Putamen (tissue), 1 donor: ENCODE results near the gene VWA3B.
"Not testable (repeated sequence)": the region's sequence is repeated elsewhere in the genome, so short reads cannot be mapped to it uniquely, and the experiment has no call there.

ENCODE experiments used
- DNase-seq: peaks from one replicate; pipeline ENCODE4 v3.0.0-alpha.2; 2016; ENCODE audit warnings: low spot score

Gene VWA3B

DNA sequence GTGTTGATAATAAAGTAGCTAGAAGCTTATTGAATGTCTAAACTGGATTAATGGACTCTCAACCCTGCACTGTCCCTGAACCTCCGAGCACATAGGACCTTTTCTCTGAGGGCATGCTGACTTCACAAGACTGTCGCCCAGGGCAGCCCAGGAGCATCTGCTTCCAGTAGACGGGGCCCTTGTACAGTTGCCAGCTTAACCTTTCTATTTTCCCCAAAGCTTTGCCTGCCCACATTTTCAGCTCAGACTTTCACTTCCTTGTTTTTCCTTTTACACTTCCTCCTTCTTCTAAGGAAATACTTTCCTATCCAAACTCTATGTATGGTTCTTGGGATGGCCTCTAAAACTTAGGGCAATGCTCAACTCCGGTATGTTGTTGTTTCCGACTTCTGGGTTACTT lies 1.3 kb downstream of the VWA3B start:
- DNase-seq: peak; percentile 26

DNA sequence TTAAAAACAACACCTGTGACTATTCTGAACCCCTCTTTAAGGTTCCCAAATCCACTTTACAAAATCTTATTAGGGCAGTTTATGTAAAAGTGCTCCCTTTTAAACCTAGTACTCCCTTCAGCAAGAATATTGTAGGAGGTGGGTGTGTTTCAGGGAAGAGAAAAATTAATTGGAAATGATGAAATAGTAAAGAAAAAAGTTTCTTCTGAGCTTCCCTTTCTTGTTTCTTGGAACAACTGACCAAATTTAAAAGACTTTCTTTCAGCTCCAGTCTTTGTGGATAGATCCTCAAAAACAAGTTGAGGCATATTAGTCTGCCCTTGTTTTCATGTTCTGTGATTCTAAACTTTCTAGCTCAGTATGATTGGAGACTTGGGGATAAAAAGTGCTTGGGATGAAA lies 3.0 kb downstream of the VWA3B start:
- DNase-seq: no peak

DNA sequence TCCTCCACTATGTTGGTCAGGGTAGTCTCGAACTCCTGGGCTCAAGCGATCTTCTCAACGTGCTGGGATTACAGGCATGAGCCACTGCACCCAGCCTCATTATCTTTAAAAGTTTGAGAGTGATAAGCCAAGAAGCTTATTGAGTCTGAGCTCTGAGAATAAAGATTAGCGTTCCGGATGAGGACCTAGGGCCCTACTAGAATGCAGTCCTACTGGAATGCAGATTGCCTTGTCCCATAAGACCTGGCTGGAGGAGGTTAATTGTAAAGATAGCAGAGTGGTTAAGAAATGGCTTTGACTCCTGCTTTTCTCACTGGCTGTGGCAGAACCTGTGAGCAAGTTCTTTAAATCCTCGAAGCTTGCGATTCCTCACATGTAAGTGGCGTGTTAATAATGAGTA lies 4.0 kb downstream of the VWA3B start:
- no peak for DNase-seq

DNA sequence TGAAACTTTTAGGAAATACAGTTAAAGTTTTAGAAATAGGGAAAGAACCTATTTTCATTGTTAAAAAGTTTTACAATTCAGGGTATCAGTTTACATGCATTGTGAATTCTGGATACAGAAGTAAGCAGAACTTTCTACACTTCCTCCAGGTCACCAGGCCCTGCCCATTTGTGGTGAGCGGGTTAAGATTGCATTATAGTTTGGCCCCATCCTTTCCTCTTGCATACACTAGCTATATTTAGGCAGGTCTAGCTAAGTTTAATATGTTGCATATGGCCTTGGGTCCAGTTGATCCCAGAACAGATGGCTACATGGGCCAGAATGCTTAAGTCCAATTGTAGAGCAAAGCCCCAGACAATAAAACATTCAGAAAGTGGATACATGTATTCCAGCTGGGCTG lies 4.8 kb downstream of the VWA3B start:
- DNase-seq: no peak

GRCh38 chr2:98093146-98093545 lies 6.2 kb downstream of the VWA3B start:
- no peak for DNase-seq

DNA sequence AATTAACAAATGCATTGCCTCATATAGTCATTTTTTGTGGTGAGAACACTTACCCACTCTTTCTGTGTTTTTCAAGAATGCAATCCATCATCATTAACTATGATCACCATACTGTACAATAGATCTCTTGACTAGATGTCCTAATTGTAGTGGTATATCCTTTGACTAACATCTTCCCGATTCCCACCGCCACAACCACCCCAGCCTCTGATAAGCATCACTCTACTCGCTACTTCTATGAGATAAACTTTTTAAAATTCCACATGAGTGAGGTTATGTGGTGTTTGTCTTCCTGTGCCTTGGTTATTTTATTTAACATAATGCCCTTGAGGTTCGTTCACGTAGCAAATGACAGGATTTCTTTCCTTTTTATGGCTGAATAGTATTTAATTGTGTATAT lies 6.6 kb downstream of the VWA3B start:
- DNase-seq: no peak

- DNase-seq: no peak
Measured at GRCh38 chr2:98099939-98100743, 13.2 kb downstream of the VWA3B start.

DNA sequence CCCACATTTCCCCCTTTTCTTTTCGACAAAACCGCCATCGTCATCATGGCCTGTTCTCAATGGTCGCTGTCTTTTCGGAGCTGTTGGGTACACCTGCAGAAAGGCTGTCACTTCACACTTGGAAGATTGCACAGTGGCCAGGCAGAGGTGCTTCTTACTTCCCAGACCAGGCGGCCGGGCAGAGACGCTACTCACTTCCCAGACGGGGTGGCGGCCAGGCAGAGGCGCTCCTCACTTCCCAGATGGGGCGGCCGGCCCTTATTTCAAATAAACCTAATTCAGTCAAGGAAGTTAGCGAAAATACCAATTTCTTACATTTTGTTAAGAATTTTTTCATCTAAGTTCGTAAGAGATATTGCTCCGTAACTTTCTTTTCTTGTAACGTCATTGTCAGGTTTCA lies 15.3 kb downstream of the VWA3B start:
- DNase-seq: not testable (repeated sequence)

DNA sequence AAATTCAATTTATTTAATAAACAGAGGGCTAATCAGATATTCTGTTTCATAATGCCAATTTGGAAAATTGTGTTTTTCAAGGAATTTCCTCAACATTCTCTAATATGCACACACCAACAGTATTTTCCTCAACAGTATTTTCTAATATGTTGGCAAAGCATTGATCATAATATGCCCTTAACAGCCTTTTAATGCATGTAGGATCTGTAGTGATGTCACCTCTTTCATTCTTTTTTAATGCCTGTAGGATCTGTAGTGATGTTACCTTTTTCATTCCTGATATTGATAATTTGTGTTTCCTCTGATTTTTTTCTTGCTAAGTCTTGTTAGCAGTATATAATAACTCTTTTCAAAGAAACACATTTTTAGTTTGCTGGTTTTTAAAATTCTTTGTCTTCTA lies 15.9 kb downstream of the VWA3B start:
- no peak for DNase-seq

DNA sequence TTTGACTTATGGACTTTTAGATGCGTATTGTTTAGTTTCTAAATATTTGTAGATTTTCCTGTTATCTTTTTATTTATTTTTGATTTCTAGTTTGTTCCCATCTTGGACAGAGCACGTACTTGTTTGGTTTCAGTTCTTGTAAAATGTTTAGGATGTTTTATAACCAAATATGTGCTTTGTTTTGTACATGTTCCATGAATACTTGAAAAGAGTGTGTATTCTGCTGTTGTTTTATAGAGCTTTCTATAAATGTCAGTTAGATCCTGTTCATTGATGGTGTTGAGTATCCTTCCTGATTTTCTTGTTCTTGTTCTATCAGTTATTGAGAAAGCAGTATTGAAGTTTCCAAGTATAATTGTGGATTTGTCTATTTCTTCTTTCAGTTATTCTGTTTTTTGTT lies 21.1 kb downstream of the VWA3B start:
- no peak for DNase-seq

DNA sequence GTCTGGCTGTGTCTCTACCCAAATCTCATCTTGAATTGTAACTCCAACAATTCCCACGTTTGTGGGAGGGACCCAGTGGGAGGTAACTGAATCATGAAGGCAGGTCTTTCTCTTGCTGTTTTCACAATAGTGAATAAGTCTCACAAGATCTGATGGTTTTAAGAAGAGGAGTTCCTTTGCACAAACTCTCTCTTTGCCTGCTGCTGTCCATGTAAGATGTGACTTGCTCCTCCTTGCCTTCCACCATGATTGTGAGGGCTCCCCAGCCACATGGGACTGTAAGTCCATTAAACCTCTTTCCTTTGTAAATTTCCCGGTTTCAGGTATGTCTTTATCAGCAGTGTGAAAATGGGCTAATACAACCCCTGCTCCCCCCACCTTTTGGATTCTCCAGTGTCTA lies 23.8 kb downstream of the VWA3B start:
- no peak for DNase-seq

- no peak for DNase-seq
Measured at GRCh38 chr2:98114643-98115330, 27.8 kb downstream of the VWA3B start.

DNA sequence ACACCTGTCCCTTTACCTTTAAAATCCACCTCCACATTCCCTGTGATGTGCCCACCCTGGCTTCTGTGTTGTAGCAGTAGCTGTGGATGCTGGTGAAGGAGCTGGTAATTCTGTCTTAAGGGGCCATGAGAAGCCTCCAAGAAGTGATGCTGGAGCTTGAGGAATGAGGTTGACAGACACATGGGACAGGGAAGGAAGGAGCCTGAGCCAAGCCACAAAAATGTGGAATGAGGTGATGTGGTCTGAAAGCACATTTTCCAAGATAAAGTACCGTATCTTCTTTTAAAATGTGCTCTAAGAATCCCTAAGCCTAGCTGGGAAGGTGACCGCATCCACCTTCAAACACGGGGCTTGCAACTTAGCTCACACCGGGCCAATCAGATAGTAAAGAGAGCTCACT lies 31.2 kb downstream of the VWA3B start:
- no peak for DNase-seq

GRCh38 chr2:98118852-98119251 lies 31.9 kb downstream of the VWA3B start:
- DNase-seq: no peak

DNA sequence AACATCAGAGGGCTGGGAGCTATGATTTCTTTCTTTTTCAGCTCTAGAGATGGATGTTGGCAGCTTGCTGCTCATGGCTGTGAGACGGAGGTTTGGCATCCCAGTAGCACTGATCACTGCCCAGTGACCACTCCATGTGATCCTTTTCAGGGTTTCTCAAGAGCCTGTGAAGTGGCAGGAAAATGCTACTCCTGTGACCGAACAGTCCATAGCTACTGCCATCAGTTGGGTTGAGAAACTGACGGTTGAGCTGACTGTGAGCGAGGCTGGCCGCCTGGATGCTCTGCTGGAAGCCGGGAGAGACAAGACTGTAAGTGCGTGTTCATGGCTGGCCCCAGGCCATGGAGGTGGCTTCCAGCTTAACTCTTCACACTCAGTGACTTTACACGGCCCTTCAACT lies 34.2 kb downstream of the VWA3B start:
- DNase-seq: no peak

- DNase-seq: no peak
Measured at GRCh38 chr2:98122524-98122923, 35.6 kb downstream of the VWA3B start.

DNA sequence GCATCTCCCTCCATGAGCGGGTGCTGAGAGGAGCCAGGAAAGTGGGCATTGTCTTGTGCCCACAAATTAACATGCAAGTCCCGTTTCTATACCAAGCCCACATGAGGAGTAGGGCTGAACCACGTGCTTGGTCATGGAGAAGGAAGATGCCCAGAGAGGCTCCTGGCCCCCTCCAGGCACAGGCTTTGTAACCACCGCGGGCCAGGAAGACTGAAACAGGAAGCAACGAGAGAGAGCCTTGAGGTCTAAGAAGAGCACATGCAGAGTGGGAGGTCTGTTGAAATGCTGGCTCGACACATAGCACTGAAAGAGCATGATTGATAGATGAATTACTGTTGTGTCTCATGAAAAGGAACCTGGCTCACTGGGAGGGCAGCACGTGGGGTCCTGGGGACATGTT lies 36.3 kb downstream of the VWA3B start:
- no peak for DNase-seq

DNA sequence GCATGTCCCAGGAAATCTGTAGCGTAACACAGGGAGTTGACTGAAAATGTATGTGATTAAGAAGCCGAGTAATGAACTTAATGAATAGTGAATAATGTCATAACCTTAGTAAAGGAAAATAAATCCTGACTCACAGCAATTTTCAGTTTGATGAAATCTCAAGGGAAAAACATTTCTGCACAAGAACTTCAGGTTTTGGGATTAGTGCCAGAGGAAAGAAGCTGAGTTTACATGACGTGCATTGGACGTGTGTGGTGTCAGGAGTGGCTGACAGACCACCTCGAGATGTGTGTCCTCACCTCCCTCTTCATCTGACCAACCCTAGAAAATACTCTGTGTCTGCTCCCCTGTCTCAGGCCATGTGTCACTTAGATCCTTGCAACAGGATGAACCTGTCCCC lies 39.1 kb downstream of the VWA3B start:
- no peak for DNase-seq

DNA sequence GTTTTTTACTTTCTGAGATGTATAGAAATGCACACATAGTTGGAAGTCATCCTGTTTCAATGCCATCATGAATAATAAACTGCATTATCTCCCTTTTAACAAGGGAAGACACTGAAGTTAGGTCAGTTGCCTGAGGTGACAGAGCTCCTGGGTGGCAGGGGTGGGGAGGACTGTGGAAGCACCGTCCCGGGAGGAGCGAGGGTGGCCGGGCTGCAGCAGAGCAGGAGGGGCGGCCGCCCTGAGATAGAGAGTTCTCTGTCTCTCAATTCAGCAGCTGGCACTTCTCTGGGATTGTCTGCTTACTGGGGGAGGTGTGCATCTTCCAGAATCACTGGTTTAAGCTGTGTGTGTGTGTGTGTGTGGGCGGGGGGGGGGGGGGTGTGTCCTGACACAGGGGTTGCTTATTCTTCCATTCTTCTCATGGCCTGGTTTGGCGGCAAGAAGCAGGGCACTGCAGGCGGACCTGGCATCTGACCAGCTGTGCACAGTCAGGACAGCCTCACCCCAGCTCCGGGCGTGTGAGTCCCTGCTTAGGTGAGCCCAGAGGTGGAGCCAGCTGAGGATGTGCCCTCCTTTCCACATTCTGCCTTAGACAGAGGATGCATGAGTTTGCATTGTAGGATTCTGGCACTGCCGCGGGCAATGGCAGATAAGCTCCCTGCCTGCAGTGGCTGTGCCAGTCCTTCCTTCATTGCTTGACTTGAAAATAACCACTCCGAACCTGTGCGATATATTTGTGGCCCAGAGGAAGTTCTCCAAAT lies 40.4 kb downstream of the VWA3B start:
- DNase-seq: no peak

- DNase-seq: no peak
Measured at GRCh38 chr2:98128556-98129109, 41.7 kb downstream of the VWA3B start.

- not testable (repeated sequence) for DNase-seq
Measured at GRCh38 chr2:98130073-98130472, 43.1 kb downstream of the VWA3B start.

DNA sequence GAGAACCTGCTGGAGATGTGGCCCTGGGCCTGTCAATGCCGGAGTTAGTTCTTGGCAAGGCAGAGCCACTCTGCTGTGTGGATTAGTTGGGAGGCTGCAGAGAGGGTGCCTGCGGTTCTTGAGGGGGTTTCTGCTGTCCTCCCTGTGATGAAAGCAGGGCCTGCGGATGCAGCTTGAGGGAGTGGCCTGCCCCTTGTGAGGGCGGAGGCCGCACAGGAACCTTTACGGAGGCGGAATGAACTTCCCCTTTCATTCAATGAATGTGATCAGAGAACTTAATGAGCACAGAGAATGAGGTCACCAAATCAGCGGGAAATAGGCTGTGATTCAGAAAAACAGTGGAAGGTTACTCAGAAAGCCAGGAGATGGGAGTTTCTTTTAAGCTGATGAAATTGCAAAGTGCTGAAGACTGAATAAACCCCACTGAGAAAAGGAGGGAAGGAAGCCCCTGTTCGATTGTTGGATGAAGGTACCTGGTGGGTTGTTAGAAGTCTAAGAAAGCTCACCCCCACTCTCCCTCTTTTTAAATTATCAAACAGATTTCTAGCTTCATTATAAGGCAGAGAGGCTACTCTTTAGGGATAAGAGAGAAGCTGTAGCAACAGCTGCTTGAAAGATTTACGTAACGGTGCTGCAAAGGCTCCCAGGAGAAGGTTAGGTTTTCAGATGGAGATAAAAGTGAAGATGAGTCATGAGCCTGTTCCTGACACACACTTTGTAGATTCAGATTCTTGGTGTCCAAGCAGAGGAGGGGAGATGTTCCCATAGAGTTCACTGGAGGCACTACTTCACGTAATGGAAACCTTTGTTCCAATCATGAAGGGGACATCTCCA lies 47.4 kb downstream of the VWA3B start:
- no peak for DNase-seq
